ENCODE data around the gene C6orf15.
"Not testable (repeated sequence)": the region's sequence is repeated elsewhere in the genome, so short reads cannot be mapped to it uniquely, and the experiment has no call there.

Gene C6orf15

DNA sequence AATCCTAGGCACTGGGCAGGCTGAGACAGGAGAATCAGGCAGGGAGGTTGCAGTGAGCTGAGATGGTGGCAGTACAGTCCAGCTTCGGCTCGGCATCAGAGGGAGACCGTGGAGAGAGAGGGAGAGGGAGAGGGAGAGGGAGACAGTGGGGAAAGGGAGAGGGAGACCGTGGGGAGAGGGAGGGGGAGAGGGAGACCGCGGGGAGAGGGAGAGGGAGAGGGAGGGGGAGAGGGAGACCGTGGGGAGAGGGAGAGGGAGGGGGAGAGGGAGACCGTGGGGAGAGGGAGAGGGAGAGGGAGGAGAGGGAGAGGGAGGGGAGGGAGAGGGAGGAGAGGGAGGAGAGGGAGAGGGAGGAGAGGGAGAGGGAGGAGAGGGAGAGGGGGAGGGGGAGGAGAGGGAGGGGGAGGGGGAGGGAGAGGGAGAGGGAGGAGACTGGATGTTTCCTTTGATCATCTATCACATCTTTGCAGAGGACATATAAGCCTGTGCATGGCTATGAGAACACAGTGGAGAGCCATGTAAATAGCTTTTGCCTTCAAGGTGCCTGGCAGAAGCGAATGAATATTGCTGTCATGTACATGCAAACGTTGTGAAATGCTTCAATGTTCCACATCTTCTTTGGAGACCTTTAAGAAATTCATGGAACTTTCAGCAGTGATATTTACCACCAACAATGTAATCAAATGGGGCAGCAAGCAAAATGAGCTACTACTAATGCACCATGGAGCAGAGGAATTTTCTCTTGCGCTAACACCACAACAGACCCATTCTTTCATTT lies 44.3 kb downstream of the C6orf15 start:
- DNase-seq (ENCODE audit: low read depth), result not testable (repeated sequence)

DNA sequence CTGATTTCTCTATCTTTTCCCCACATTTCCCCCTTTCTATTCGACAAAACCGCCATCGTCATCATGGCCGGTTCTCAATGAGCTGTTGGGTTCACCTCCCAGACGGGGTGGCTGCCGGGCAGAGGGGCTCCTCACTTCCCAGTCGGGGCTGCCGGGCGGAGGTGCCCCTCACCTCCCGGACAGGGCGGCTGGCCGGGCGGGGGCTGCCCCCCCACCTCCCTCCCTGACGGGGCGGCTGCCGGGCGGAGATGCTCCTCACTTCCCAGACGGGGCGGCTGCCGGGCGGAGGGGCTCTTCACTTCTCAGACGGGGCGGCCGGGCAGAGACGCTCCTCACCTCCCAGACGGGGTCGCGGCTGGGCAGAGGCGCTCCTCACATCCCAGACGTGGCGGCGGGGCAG lies 45.3 kb downstream of the C6orf15 start:
- not testable (repeated sequence) for DNase-seq (ENCODE audit: low read depth)

DNA sequence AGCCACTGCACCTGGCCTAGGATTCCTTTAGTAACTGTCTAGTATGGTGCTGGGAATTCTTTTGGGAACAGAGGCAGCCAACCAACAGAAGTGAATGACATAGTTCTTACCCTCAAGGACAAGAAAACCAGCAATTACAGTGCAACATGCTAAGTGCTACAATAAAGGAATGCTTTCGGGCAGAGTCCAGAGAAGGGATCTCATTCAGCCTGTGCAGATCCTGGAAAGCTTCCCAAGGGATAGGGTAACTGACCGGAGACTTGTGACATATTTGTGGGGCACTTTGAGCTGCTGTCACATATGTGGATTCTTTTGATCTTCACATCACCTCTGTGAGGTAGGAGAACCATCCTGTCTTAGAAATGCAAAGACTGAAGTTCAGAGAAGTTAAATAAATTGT lies 46.8 kb downstream of the C6orf15 start:
- no peak for DNase-seq (ENCODE audit: low read depth)

DNA sequence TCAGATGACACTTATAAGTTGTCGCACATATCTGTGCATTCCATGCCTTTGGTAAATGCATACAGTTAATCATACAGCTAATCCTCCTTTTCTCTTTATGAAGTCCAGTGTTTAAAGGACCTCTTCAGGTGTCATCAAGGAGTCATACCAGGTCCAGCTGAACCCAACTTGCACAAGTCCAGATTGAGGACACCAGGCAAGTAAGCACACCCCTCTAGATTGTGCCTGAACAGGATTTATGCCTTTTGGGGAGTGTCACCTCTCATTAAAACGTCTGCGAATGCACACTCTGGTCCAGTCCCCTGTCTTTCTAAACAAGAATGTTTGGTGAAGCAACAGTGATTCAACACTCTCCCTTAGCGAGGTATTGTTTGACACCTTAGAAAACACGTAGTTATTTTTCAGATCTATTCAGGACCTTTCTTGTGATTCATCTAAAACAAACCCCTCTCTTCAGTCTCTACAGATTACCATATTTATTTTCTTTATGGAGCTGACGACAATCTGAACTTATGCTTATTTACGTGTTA lies 48.4 kb downstream of the C6orf15 start:
- no peak for DNase-seq (ENCODE audit: low read depth)
